HL-60 (cell line): ENCODE results near the gene ETFA.

ENCODE experiments used
- POLR2AphosphoS5 ChIP-seq: IDR thresholded peaks from 2 replicates; pipeline ENCODE4 v1.6.1; 2012; ENCODE audit warnings: low read depth
- TF ChIP-seq, protein P1 (sequence below): IDR thresholded peaks from one replicate; pipeline ENCODE4 v1.5.1; 2011; ENCODE audit warnings: low read length, control low read depth, inconsistent platforms; ENCODE audit not compliant: insufficient read depth

DNA sequence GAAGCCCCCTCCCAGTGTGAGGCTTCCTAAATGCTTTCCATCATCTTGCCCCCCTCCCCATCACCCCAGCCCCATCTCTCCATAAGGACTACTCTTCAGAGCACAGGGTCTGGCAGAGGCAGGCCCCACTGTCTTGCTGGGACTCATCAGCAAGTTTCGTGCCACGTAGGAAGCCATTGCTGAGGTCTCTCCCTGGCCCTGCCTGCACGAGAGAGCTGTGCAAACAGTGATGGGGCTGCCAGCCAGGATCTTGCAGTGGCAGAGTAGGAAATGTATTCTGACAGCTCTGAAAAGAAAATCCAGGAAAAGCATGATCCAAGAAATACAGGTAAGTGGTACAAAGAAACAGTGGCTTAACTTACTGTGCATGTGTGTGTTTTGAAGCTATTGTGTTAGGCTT lies 47.9 kb upstream of the ETFA start:
- TF ChIP-seq, protein P1, sequence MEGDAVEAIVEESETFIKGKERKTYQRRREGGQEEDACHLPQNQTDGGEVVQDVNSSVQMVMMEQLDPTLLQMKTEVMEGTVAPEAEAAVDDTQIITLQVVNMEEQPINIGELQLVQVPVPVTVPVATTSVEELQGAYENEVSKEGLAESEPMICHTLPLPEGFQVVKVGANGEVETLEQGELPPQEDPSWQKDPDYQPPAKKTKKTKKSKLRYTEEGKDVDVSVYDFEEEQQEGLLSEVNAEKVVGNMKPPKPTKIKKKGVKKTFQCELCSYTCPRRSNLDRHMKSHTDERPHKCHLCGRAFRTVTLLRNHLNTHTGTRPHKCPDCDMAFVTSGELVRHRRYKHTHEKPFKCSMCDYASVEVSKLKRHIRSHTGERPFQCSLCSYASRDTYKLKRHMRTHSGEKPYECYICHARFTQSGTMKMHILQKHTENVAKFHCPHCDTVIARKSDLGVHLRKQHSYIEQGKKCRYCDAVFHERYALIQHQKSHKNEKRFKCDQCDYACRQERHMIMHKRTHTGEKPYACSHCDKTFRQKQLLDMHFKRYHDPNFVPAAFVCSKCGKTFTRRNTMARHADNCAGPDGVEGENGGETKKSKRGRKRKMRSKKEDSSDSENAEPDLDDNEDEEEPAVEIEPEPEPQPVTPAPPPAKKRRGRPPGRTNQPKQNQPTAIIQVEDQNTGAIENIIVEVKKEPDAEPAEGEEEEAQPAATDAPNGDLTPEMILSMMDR, result no peak
- no peak for TF ChIP-seq POLR2AphosphoS5
